Left renal cortex interstitium (tissue), 4 donors: Measurements from ENCODE around the gene GRB7. TPM values are rescaled to one million over a fixed set of nuclear protein-coding genes. Genes with fewer than 3 reads are reported as not detected.

Source experiments
- DNase-seq, 4 donors: peaks; one replicate each; pipeline ENCODE4 v3.0.0-alpha.2; 2013; ENCODE audit warnings: low read depth in 4 of 4, low spot score in 2 of 4, missing footprints in 1 of 4
- polyA plus RNA-seq, 4 donors: library from polyadenylated mRNA; unstranded; fragments of 120-200 nt; gene quantifications; one replicate each; pipeline ENCODE4 v1.2.1, GENCODE V29; 2013; ENCODE audit not compliant: insufficient read length in 4 of 4

GRB7 gene
- polyA plus RNA-seq, 4 donors, result 30.0 to 52.1 (median 37.1) TPM

- DNase-seq, result no peak
These were observed 28.0 kb downstream of the GRB7 start for GRCh38 chr17:39765766-39766165.

- DNase-seq, result no peak
These were observed 29.4 kb downstream of the GRB7 start for GRCh38 chr17:39767147-39767546.

GRCh38 chr17:39769974-39770587 is 32.3 kb downstream of the GRB7 start:
- no peak for DNase-seq

- no peak for DNase-seq
These were observed 34.7 kb downstream of the GRB7 start for GRCh38 chr17:39772415-39772814.

DNA sequence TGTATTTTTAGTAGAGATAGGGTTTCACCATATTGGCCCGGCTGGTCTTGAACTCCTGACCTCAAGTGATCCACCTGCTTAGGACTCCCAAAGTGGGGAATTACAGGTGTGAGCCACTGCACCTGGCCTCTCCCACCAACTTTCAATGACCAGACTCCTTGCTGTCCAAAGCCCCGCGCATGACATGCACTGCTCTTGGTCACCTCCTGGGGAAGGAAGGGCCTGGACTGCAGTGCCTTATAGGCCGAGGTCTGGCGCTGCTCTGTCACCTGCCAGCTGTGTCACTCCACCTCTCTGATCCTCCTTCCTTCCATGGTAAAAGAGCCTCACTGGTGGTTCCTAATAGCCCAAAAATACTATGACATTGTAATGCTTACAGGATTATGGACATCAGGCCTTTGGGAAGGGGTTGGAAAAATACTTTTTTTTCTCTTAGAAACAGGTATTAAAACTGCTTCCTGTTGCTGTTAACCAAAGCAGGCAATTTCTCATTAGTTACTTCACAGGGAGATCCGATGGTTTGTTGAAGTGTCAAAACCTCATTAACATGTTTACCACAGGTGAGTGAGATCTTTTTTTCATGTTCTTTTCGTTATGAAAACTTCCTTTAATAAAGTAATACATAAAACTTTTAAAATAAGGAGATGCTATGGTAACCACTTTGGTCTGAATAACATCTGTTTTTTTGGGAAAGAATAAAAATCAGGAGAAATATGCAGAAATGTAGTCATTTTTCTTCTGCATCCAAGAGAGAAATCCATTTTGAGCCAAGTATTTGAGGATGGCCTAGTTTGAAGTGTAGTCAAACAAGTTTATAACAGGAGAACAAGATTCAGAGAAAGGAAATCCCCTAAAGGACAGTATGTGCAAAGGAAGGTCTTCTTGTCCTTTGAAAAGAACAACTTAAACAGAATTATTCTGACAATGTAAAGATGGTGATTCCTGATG is 35.5 kb downstream of the GRB7 start:
- no peak for DNase-seq

DNA sequence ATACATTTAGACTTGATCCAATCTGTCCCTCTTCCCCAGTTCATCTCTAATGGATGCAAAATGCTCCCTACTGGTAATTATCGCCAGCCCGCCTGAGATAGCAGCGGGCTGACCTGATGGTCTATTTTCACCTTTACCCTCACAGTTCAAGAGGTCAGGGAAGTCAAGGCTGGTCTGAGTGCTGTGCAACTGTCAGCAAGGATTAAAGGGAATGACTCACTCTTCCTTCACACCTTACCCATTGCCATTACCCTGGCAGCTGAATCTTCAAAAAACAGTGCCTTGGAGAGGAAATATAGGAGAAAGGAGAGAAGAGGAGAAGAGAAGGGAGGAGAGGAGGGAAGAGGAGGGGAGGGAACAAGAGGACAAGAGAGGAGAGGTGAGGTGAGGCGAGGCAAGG is 36.3 kb downstream of the GRB7 start:
- no peak for DNase-seq

GRCh38 chr17:39775031-39775430 is 37.3 kb downstream of the GRB7 start:
- no peak for DNase-seq

DNA sequence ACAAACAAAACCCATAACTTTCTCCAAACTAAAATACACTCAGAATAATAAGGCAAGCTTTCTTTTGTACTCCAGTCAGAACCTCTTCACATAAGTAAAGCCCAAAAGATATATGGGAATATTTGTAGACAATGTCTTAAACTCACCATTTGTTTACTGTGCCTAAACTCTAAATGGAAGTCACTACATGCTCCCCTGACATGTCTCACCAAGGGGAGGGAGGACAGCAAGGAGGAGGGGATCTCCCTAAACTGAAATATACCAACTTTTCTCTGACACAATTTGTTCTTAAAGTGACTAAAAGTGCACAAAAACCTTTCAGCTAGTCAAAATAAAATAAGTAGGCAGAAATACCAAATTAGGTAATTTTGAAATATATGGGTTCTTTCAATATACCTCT is 38.5 kb downstream of the GRB7 start:
- no peak for DNase-seq

- DNase-seq, result no peak
These were observed 40.0 kb downstream of the GRB7 start for GRCh38 chr17:39777534-39778365.

DNA sequence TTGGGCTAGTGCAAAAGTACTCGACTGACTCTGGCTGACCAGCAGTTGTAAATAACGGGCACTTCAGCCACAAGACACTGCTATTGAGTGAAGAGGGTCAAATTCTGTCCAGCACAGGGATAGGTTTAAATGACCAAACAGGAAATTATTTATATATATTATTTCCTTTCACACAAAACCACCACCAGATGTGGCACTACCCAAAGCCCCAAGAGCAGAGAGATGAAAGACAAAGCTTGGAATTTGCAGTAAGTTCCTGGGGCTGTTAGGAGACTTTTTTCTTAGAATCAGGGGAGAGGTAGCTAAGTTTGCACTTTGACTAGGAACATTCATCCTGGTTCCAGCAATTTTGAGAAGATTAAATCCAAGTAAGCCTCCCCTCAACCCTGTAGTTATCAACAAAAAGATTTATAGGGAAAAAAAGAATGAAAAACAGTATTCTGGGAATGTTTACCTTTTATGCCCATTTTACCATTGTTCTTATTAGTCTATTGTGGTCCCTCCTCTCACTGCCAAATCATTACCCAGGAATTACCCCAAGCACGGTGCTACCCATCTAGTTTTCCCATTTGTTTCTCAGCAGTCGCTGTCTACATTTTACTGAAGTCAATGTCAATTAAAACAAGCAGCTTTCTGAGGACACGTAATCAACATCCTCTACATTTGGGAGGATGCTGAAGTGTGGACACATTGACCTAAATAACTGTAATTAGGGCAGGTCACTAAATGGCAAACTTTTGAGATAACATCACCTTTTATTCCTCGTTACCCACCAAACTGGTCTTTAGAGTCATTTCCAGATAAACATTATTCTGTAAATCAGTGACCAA is 43.5 kb downstream of the GRB7 start:
- DNase-seq, result no peak

- no peak for DNase-seq
These were observed 44.1 kb downstream of the GRB7 start for GRCh38 chr17:39781861-39782213.

DNA sequence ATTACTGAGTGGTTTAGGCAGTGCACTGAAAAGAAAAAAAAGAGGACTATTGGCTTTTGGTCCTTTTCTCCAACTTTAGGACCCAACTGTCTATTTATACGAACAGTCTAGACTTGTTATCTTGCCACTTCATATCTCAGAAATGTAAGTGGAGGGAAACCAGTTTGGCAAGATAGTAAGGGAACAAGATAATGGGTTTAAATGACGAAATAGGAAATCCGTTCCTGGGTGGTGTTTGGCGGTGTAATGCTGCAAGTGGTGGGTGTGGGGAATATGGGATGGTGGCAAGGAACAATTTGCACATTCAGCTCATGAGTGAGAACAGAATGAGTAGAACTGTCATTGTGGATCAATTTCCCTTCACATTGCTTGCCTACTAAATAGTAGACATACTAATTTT is 44.7 kb downstream of the GRB7 start:
- DNase-seq, result no peak

GRCh38 chr17:39782980-39783379 is 45.2 kb downstream of the GRB7 start:
- no peak for DNase-seq

DNA sequence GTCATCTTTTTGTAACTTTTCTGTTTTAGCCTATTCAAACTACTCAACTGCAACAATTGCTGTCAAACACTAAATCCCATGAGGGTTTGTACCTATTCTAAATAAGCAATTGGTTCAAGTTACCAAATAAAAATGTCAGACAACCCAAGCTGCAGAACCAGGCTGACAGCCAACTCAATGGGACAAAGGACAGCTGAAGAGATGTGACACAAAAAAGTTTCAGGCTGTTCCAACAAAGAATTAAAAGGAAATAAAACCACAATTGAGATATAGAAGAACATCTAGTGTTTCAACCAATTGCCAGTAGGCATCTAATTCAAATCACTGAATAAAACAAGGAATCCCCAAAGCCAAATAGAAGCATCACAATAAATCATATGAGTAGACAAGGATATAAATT is 49.3 kb downstream of the GRB7 start:
- no peak for DNase-seq

DNA sequence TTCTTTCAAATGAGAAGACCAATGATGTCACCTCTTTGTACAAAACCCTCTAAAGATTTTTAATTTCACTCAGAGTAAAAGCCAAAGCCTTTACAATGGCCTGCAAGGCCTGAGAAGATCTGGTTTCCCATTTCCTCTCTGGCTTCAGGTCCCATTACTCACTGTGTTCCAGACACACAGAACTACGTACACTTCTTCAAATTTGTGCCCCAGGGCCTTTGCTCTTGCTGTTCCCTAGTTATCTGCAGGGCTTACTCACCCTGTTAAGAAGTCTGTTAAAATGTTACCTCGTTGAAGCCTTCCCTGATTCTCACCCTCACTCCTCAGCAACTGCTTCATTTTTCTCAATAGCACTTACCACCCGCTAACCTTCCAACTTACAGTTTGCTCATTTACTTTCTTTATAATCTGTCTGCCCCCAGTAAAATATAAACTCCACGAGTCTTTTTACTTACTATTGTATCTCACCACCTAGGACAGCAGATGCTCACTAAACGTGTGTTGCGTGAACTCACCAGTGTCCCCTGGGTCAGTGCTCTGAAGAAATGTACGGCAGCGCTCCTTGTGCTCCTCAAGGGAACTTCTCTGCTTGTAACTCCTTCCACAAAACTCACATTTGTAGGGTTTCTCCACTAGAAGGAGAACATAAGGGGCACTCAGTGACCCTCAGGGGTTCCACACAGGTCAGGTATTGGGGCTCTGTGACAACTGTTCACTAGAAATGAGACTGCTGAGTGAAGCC is 50.2 kb downstream of the GRB7 start:
- DNase-seq, result no peak

- no peak for DNase-seq
These were observed 53.6 kb downstream of the GRB7 start for GRCh38 chr17:39791111-39791992.

GRCh38 chr17:39792526-39793221 is 54.9 kb downstream of the GRB7 start:
- DNase-seq, result no peak

GRCh38 chr17:39793301-39793872 is 55.6 kb downstream of the GRB7 start:
- DNase-seq, result no peak
